Kidney (tissue), 14 donors: ENCODE data around the gene NSD2. TPM values are rescaled to one million over a fixed set of nuclear protein-coding genes. Genes with fewer than 3 reads are reported as not detected.

Experiments used
- DNase-seq, 5 donors: peaks; one replicate each; pipeline ENCODE4 v3.0.0-alpha.2; 2013 to 2020
- FAIRE-seq: peaks from 2 replicates; lab custom pipeline; 2012; peaks lifted over from hg19 to GRCh38; lab: Jason Lieb, UNC
- H3K27ac ChIP-seq, 2 donors: one replicate each; pipeline ENCODE4 v1.7.0; 2013; ENCODE audit warnings: low read depth in 2 of 2, low read length in 2 of 2, inconsistent platforms in 1 of 2
- H3K27me3 ChIP-seq: one replicate; pipeline ENCODE4 v1.7.1; 2013; ENCODE audit warnings: low read length, inconsistent platforms; ENCODE audit not compliant: control insufficient read depth, insufficient read depth
- H3K36me3 ChIP-seq, 3 donors: one replicate each; pipeline versions ENCODE4 v1.7.0 to v1.7.1; 2013; ENCODE audit warnings: low read length in 3 of 3, control low read depth in 1 of 3, inconsistent platforms in 1 of 3; ENCODE audit not compliant: insufficient read depth in 3 of 3, control insufficient read depth in 2 of 3
- H3K4me1 ChIP-seq, 3 donors: one replicate each; pipeline versions ENCODE4 v1.7.0 to v1.7.1; 2013; ENCODE audit warnings: low read length in 3 of 3, inconsistent platforms in 1 of 3, low read depth in 1 of 3; ENCODE audit not compliant: control insufficient read depth in 2 of 3, insufficient read depth in 2 of 3
- H3K4me3 ChIP-seq, 3 donors: one replicate each; pipeline versions ENCODE4 v1.7.0 to v1.8.1; 2013; ENCODE audit warnings: low read length in 3 of 3, control low read depth in 1 of 3, inconsistent platforms in 1 of 3
- H3K9ac ChIP-seq, 3 donors: one replicate each; pipeline versions ENCODE4 v1.7.0 to v1.7.1; 2013; ENCODE audit warnings: low read length in 3 of 3, control low read depth in 1 of 3, inconsistent platforms in 1 of 3
- H3K9me3 ChIP-seq, 3 donors: one replicate each; pipeline versions ENCODE4 v1.7.0 to v1.7.1; 2013; ENCODE audit warnings: low read length in 3 of 3, control low read depth in 1 of 3, inconsistent platforms in 1 of 3; ENCODE audit not compliant: control insufficient read depth in 2 of 3, insufficient read depth in 1 of 3
- CTCF ChIP-seq: IDR thresholded peaks from 3 replicates; pipeline ENCODE4 v1.5.1; 2012; ENCODE audit warnings: mild to moderate bottlenecking, moderate library complexity, borderline replicate concordance; ENCODE audit not compliant: insufficient read depth; ENCODE audit errors: extremely low read depth
- intact Hi-C: fragments of 100-400 bp; cut with DNase I; formaldehyde crosslinking; loops from one replicate; pipeline ENCODE4 v1.11.1; 2022
- polyA plus RNA-seq: library from polyadenylated mRNA; stranded (reverse); fragments of 350-450 nt; fragmentation: Illumina TruSeq; extraction: RNeasy Lipid Tissue Mini Kit (QIAGEN cat#74804); gene quantifications from one replicate; pipeline ENCODE4 v1.2.3, GENCODE V29; 2014; ENCODE audit warnings: low read depth, low replicate concordance; ENCODE audit not compliant: insufficient read depth
- total RNA-seq: library from RNA; stranded (reverse); fragmentation: NEBNext Ultra II Directional; extraction: Animal tissue kit (Norgen Biotek cat#: 25700); gene quantifications from one replicate; pipeline ENCODE4 v1.2.1, GENCODE V29; 2021
- donor health status: control.
- donor health status: control.
- donor health status: control.
- donor health status: control.
- donor health status: control.
- donor health status: DM: yes; HTN: yes; CAD: no.
- donor health status: Normal renal cell carcinoma (clear cell type).

The NSD2 gene
- total and polyA plus RNA-seq, 2 donors from 2014 or later, result 5.5 to 51.2 TPM

DNA sequence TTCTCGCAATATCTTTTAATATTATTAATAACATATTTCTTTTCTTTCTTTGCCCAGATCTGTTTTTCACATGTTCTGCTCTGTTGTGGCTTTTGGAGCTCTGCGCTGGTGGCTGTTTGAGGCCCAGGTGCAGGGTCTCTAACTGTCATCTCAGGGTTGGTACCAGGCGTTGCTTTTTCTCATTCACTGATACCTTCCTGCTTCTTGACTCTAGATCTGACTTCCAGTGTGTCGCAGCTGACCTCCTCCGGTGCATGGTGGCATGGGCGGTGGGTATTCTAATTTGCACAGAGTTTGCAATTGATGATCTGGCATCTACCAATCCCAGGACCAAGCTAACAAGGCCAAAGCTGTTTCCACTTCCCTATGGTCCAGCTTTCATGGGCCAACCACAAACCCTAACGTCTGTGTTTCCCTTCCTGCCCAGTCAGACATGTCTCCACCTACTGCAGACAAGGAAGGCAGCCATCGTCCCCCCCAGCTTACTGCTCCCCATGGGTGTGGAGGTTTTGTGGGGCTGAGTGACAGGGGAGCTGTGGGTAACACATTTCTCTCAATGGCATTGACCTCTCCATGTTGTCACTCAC, 40.5 kb upstream of the NSD2 start:
- H3K9me3 ChIP-seq, result no peaks in the 10 kb centered on the region
- DNase-seq, result no peak
- FAIRE-seq, result no peak
- H3K36me3 ChIP-seq, result peaks cover 2 to 38% (median 24%) of the 10 kb centered on the region in 3 donors
- no peak for TF ChIP-seq CTCF
- intact Hi-C loops, result no loop called here
- H3K4me3 ChIP-seq, result no peak overlapping the region
- H3K9ac ChIP-seq, result no peak overlapping the region
- no peaks in the 10 kb centered on the region for H3K27me3 ChIP-seq
- H3K27ac ChIP-seq, result no peak overlapping the region
- no peaks in the 10 kb centered on the region for H3K4me1 ChIP-seq

DNA sequence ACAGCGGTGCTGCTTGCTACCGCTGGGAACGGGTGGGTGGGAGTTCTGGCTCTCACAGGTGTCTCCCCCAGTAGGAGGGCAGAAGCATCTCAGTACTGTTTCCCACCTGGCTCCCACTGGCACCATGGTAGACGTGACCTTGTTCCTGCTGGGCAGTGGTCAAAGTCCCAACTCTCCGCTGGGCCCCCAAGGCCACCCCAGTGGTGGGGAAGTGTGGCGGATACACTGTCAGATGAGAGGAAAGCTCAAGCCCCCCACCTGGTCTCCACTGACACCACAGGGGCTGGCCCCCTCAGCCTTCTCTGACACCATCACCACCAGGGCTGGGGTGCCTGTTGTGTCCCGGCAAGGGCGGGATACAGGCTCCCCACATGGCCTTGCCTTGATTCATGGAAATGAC, 39.9 kb upstream of the NSD2 start:
- intact Hi-C loops, result no loop called here
- FAIRE-seq, result no peak
- DNase-seq, result no peak
- Histone ChIP-seq H3K4me1 (no peaks in the 10 kb centered on the region), H3K27me3 (no peaks in the 10 kb centered on the region), H3K36me3 (peaks cover 2 to 39% (median 21%) of the 10 kb centered on the region in 3 donors), H3K9ac (no peak overlapping the region), H3K4me3 (no peak overlapping the region), H3K9me3 (no peaks in the 10 kb centered on the region), H3K27ac (no peak overlapping the region)
- no peak for TF ChIP-seq CTCF

GRCh38 chr4:1832690-1833089, 38.5 kb upstream of the NSD2 start:
- FAIRE-seq (no peak), DNase-seq (no peak)
- H3K27me3 ChIP-seq, result no peaks in the 10 kb centered on the region
- H3K27ac ChIP-seq, result no peak overlapping the region
- intact Hi-C loops, result no loop called here
- no peak for TF ChIP-seq CTCF
- no peak overlapping the region for H3K4me3 ChIP-seq
- H3K4me1 ChIP-seq, result no peaks in the 10 kb centered on the region
- no peak overlapping the region for H3K9ac ChIP-seq
- H3K9me3 ChIP-seq, result no peaks in the 10 kb centered on the region
- H3K36me3 ChIP-seq, result peaks cover 2 to 39% (median 22%) of the 10 kb centered on the region in 3 donors
